Gastrocnemius medialis (tissue), 4 donors: ENCODE measurements around the gene STIM1.

Experiments
- POLR2A ChIP-seq, 2 donors: fragments of 450-650 bp; IDR thresholded peaks; one replicate each; pipeline ENCODE4 v1.6.1; 2017; ENCODE audit warnings: antibody characterized with exemption in 2 of 2, mild to moderate bottlenecking in 2 of 2, moderate library complexity in 2 of 2
- TF ChIP-seq, protein P1 (sequence below), 5 experiments: fragments of 450-650 bp in 3 of 5; fragments of 200-600 bp in 2 of 5; sonication (generic) in 2 of 5; IDR thresholded peaks in 4 of 5; conservative IDR thresholded peaks in 1 of 5; 1 replicate in 4 of 5; 2 replicates in 1 of 5; pipeline ENCODE4 v1.5.1; 2016 to 2019; ENCODE audit warnings: antibody characterized with exemption in 5 of 5, mild to moderate bottlenecking in 3 of 5, moderate library complexity in 3 of 5

DNA sequence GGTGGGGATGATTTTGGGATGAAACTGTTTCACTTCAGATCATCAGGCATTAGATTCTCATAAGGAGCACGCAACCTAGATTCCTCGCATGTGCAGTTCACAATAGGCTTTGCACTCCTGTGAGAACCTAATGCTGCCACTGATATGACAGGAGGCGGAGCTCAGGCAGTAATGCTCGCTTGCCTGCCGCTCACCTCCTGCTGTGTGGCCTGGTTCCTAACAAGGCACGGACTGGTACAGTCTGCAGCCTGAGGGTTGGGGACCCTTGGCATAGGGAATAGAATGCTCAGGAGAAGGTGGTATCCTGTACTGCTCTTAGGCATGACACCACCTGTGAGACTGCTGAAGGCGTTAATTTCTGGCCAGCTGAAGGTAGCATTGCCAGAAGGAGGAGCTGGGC, 47.0 kb downstream of the STIM1 start:
- TF ChIP-seq, protein P1, sequence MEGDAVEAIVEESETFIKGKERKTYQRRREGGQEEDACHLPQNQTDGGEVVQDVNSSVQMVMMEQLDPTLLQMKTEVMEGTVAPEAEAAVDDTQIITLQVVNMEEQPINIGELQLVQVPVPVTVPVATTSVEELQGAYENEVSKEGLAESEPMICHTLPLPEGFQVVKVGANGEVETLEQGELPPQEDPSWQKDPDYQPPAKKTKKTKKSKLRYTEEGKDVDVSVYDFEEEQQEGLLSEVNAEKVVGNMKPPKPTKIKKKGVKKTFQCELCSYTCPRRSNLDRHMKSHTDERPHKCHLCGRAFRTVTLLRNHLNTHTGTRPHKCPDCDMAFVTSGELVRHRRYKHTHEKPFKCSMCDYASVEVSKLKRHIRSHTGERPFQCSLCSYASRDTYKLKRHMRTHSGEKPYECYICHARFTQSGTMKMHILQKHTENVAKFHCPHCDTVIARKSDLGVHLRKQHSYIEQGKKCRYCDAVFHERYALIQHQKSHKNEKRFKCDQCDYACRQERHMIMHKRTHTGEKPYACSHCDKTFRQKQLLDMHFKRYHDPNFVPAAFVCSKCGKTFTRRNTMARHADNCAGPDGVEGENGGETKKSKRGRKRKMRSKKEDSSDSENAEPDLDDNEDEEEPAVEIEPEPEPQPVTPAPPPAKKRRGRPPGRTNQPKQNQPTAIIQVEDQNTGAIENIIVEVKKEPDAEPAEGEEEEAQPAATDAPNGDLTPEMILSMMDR (IDR thresholded peaks at IDR 0.05 in 4 of 5, conservative IDR thresholded peaks at IDR 0.05 in 1 of 5), result no peak
- TF ChIP-seq POLR2A (IDR thresholded peaks at IDR 0.05), result no peak
